ENCODE data around the gene LEMD3. TPM values are rescaled to one million over a fixed set of nuclear protein-coding genes. Genes with fewer than 3 reads are reported as not detected.

The LEMD3 gene
- total RNA-seq, 2 donors from 2014 or later = 55.6 to 102 TPM

DNA sequence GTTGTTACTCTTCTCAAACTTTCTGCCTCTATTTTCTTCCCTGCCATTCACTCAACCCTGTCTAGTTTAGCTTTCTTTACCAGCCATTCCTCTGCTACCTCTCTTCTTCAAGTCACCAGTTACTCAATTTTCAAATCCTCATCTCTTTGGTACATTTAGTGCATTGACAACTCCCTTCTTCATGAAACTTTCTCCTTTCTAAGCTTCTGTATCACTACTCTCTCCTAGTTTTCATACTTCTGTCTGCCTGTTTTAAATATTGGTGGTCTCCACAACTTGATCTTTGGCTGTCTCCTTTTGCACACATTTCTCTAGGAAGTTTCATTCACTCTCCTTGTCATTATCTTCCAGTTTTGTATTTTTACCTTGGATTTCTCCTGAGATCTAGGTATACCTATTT lies 6.0 kb downstream of the LEMD3 start:
- TF ChIP-seq, protein P1, sequence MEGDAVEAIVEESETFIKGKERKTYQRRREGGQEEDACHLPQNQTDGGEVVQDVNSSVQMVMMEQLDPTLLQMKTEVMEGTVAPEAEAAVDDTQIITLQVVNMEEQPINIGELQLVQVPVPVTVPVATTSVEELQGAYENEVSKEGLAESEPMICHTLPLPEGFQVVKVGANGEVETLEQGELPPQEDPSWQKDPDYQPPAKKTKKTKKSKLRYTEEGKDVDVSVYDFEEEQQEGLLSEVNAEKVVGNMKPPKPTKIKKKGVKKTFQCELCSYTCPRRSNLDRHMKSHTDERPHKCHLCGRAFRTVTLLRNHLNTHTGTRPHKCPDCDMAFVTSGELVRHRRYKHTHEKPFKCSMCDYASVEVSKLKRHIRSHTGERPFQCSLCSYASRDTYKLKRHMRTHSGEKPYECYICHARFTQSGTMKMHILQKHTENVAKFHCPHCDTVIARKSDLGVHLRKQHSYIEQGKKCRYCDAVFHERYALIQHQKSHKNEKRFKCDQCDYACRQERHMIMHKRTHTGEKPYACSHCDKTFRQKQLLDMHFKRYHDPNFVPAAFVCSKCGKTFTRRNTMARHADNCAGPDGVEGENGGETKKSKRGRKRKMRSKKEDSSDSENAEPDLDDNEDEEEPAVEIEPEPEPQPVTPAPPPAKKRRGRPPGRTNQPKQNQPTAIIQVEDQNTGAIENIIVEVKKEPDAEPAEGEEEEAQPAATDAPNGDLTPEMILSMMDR (IDR thresholded peaks at IDR 0.05) = no peak
- TF ChIP-seq POLR2AphosphoS5 (IDR thresholded peaks at IDR 0.05) = no peak
- no peak for TF ChIP-seq POLR2A (IDR thresholded peaks at IDR 0.05)
- intact Hi-C loops (cut with DNase I) = no loop called here
- peaks cover 6% of the 10 kb centered on the region for H3K4me1 ChIP-seq (replicated peaks)
- no peaks in the 10 kb centered on the region for H3K27me3 ChIP-seq (replicated peaks; ENCODE audit: insufficient read depth)
- H3K9me3 ChIP-seq = no peaks in the 10 kb centered on the region
- no peaks in the 10 kb centered on the region for H3K36me3 ChIP-seq
- no peak overlapping the region for H3K27ac ChIP-seq
- DNase-seq (ENCODE audit: low spot score) = no peak
- no peak overlapping the region for H3K4me3 ChIP-seq

DNA sequence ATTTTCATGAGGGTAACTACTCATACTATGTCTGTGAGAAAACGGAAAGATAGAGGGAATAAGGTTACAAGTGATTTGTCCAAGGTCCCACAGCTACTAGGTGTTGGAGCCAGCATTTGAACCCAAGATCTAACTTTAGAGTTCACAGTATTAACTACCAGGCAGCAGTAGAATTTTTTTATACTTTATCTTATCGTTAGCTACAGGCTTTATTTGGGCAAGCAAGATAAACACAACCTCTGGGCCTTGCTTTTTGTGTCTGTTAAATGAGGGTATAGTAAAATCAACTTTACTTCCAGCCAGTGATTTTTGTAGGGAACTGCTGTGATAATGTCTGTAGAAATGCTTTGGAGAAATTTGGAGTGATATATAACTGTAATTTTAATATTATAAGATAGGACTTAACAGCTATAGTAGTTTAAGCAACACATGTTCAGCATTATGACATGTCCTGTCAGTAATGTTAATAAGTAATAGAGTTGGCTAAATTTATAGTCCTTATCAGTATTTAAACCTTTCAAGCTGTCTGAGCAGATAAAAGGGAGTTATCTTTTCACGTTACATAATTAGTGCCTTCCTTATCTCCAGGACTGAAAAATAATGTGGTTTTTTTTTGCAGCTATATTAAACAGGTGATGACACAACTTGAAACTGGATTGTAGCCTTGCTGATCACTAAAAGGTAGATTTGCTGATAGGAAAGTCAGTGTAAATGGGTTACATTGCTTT lies 12.8 kb downstream of the LEMD3 start:
- H3K4me3 ChIP-seq = no peak overlapping the region
- intact Hi-C loops (cut with DNase I) = no loop called here
- H3K4me1 ChIP-seq (replicated peaks) = no peaks in the 10 kb centered on the region
- H3K27me3 ChIP-seq (replicated peaks; ENCODE audit: insufficient read depth) = no peaks in the 10 kb centered on the region
- H3K9me3 ChIP-seq = no peaks in the 10 kb centered on the region
- TF ChIP-seq, protein P1 (IDR thresholded peaks at IDR 0.05) = no peak
- no peak for TF ChIP-seq POLR2A (IDR thresholded peaks at IDR 0.05)
- TF ChIP-seq POLR2AphosphoS5 (IDR thresholded peaks at IDR 0.05) = no peak
- no peaks in the 10 kb centered on the region for H3K36me3 ChIP-seq
- DNase-seq (ENCODE audit: low spot score) = no peak
- no peak overlapping the region for H3K27ac ChIP-seq
- 56% methylated on average over 3 of the region's 3 CpGs for WGBS

DNA sequence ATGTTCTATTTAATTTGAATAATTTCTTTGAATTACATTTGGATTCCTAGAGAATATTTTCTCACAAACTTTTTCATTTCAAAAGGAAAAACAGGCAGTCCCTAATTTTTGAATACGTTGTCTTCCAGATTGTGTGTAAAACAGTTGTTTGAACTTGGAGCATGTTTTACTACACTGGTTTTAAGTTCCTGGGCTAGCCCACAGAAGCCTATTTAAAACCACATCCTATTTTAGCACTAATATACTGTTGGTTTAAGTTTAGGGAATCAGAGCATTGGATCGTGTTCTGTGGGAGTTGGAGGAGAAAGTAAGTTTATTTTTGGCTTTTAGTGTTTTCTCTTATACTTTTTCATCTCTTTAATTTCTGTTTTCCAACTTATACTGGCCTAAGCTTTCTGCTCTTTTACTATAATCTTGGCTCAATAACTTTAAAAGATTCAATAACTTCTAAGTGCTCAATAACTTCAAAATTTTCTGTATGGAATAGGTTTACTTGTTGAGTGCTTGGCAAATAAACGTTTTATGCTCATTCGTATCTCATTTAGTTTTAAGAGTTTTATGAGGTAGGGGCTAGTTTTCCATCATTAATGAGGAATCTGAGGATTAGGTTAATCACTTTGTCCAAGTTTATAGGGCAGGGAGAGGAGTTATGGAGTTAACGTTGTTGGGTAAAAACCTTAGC lies 14.9 kb downstream of the LEMD3 start:
- H3K9me3 ChIP-seq = no peaks in the 10 kb centered on the region
- no peaks in the 10 kb centered on the region for H3K36me3 ChIP-seq
- no peak for DNase-seq (ENCODE audit: low spot score)
- TF ChIP-seq POLR2AphosphoS5 (IDR thresholded peaks at IDR 0.05) (no peak), POLR2A (IDR thresholded peaks at IDR 0.05) (no peak)
- TF ChIP-seq, protein P1 (IDR thresholded peaks at IDR 0.05) = no peak
- H3K4me3 ChIP-seq = no peak overlapping the region
- 65% methylated on average over 5 of the region's 5 CpGs for WGBS
- no peaks in the 10 kb centered on the region for H3K27me3 ChIP-seq (replicated peaks; ENCODE audit: insufficient read depth)
- intact Hi-C loops (cut with DNase I) = no loop called here
- no peaks in the 10 kb centered on the region for H3K4me1 ChIP-seq (replicated peaks)
- no peak overlapping the region for H3K27ac ChIP-seq

DNA sequence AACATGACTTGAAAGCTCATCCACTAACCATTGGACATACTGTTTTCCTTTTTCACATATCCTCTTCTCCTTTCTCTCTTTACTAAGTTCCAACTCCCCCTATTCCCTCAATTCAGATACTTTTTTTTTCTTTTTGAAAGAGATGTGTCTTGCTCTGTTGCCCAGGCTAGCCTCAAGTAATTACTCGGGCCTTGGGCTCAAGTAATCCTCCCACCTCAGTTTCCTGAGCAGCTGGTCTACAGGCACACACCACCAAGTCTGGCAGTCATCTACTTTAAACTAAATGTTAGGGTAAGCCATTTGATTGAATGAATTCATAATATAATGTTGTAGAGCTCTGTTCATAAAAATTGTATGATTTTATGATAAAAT lies 15.5 kb downstream of the LEMD3 start:
- no peaks in the 10 kb centered on the region for H3K4me1 ChIP-seq (replicated peaks)
- H3K27me3 ChIP-seq (replicated peaks; ENCODE audit: insufficient read depth) = no peaks in the 10 kb centered on the region
- intact Hi-C loops (cut with DNase I) = no loop called here
- 100% methylated on average over 1 of the region's 1 CpG for WGBS
- TF ChIP-seq POLR2AphosphoS5 (IDR thresholded peaks at IDR 0.05) (no peak), POLR2A (IDR thresholded peaks at IDR 0.05) (no peak)
- TF ChIP-seq, protein P1 (IDR thresholded peaks at IDR 0.05) = no peak
- no peaks in the 10 kb centered on the region for H3K36me3 ChIP-seq
- no peaks in the 10 kb centered on the region for H3K9me3 ChIP-seq
- no peak overlapping the region for H3K4me3 ChIP-seq
- DNase-seq (ENCODE audit: low spot score) = no peak
- no peak overlapping the region for H3K27ac ChIP-seq

DNA sequence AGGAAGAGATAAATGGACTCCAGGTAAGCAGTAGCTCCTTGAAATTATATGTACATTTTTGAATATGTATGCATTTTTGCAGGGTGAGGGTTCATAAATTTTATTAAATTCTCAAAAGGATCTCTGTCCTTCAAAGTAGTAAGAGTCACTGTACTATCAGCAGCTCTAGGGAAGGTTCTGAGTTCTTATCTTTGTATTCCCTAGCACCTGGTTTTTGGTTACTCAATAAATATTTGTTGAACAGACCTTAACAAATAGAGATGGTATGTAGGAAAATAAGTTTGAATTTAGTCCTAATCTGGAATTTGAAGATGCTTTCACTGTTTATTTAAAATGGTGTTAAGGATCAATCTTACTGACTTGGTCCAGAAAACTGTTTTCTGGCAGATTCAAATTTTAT lies 18.3 kb downstream of the LEMD3 start:
- H3K27me3 ChIP-seq (replicated peaks; ENCODE audit: insufficient read depth) = no peaks in the 10 kb centered on the region
- intact Hi-C loops (cut with DNase I) = no loop called here
- no peak overlapping the region for H3K4me3 ChIP-seq
- no peak overlapping the region for H3K27ac ChIP-seq
- DNase-seq (ENCODE audit: low spot score) = no peak
- H3K4me1 ChIP-seq (replicated peaks) = no peaks in the 10 kb centered on the region
- no peaks in the 10 kb centered on the region for H3K9me3 ChIP-seq
- TF ChIP-seq, protein P1 (IDR thresholded peaks at IDR 0.05) = no peak
- no peak for TF ChIP-seq POLR2A (IDR thresholded peaks at IDR 0.05)
- TF ChIP-seq POLR2AphosphoS5 (IDR thresholded peaks at IDR 0.05) = no peak
- no peaks in the 10 kb centered on the region for H3K36me3 ChIP-seq

Measured in prostate gland (tissue), 2 donors.